Hepatocyte (in vitro differentiated cells): ENCODE measurements around the gene CORT. TPM values are rescaled to one million over a fixed set of nuclear protein-coding genes. Genes with fewer than 3 reads are reported as not detected.

Experiments used
- DNase-seq: peaks from one replicate; pipeline ENCODE4 v3.0.0-alpha.2; 2016; ENCODE audit warnings: low spot score
- H2AFZ ChIP-seq: fragments of 200-600 bp; sonication (generic); 2 replicates; pipeline ENCODE4 v1.6.0; 2016; ENCODE audit warnings: antibody characterized with exemption, mild to moderate bottlenecking
- H3K27ac ChIP-seq: fragments of 200-600 bp; sonication (generic); 2 replicates; pipeline ENCODE4 v1.5.1; 2016; ENCODE audit warnings: mild to moderate bottlenecking
- H3K27me3 ChIP-seq: fragments of 200-600 bp; sonication (generic); 2 replicates; pipeline ENCODE4 v1.6.1; 2016
- H3K36me3 ChIP-seq: fragments of 200-600 bp; sonication (generic); replicated peaks from 2 replicates; pipeline ENCODE4 v1.5.1; 2016; ENCODE audit warnings: low read depth; ENCODE audit not compliant: insufficient read depth
- H3K4me1 ChIP-seq: fragments of 200-600 bp; sonication (generic); 2 replicates; pipeline ENCODE4 v1.5.1; 2016; ENCODE audit warnings: mild to moderate bottlenecking, moderate library complexity; ENCODE audit not compliant: insufficient read depth
- H3K4me2 ChIP-seq: fragments of 200-600 bp; sonication (generic); 2 replicates; pipeline ENCODE4 v1.6.0; 2016
- H3K4me3 ChIP-seq: fragments of 200-600 bp; sonication (generic); 2 replicates; pipeline ENCODE4 v1.5.1; 2016; ENCODE audit warnings: mild to moderate bottlenecking
- H3K79me2 ChIP-seq: fragments of 200-600 bp; sonication (generic); 2 replicates; pipeline ENCODE4 v1.6.0; 2017; ENCODE audit warnings: mild to moderate bottlenecking
- H3K9me2 ChIP-seq: fragments of 200-600 bp; sonication (generic); replicated peaks from 2 replicates; pipeline ENCODE4 v1.6.0; 2017; ENCODE audit warnings: mild to moderate bottlenecking; ENCODE audit not compliant: insufficient read depth
- H3K9me3 ChIP-seq: fragments of 200-600 bp; sonication (generic); 2 replicates; pipeline ENCODE4 v1.5.1; 2016; ENCODE audit warnings: low read depth, mild to moderate bottlenecking
- H4K20me1 ChIP-seq: fragments of 200-600 bp; sonication (generic); 2 replicates; pipeline ENCODE4 v1.6.0; 2016; ENCODE audit warnings: mild to moderate bottlenecking; ENCODE audit not compliant: insufficient read depth, poor library complexity, severe bottlenecking
- CTCF ChIP-seq: fragments of 200-600 bp; sonication (generic); IDR thresholded peaks from 2 replicates; pipeline ENCODE4 v1.5.1; 2016; ENCODE audit warnings: antibody characterized with exemption, mild to moderate bottlenecking; ENCODE audit not compliant: poor library complexity
- EZH2 ChIP-seq: fragments of 200-600 bp; sonication (generic); IDR thresholded peaks from 2 replicates; pipeline ENCODE4 v1.6.1; 2016; ENCODE audit warnings: antibody characterized with exemption, mild to moderate bottlenecking, borderline replicate concordance
- EZH2phosphoT487 ChIP-seq: fragments of 200-600 bp; sonication (generic); IDR thresholded peaks from one replicate; pipeline ENCODE4 v1.6.1; 2018; ENCODE audit warnings: antibody characterized with exemption, mild to moderate bottlenecking, low read depth, moderate library complexity; ENCODE audit not compliant: unreplicated experiment, severe bottlenecking
- WGBS: methylation state at CpG from one replicate; pipeline ENCODE4 v1.1.6; 2016; ENCODE audit warnings: low lambda C conversion rate; ENCODE audit errors: missing lambda C conversion rate; 5-methylcytosine and 5-hydroxymethylcytosine counted together
- polyA plus RNA-seq: library from polyadenylated mRNA; unstranded; fragments of >200 nt; fragmentation: Nextera tagmentation; extraction: Ambion mirVana; gene quantifications from 2 replicates; pipeline ENCODE4 v1.2.1, GENCODE V29; 2016
- total RNA-seq: library from RNA; depleted of rRNA; stranded (reverse); fragments of >200 nt; gene quantifications from 2 replicates; pipeline ENCODE4 v1.2.3, GENCODE V29; 2014

Gene CORT
- total and polyA plus RNA-seq, 2 experiments from 2014 or later: 0.13 to 0.27 TPM

- Histone ChIP-seq H3K27ac (no peak overlapping the region), H3K9me3 (no peaks in the 10 kb centered on the region), H3K4me3 (no peak overlapping the region), H3K9me2 (no peaks in the 10 kb centered on the region), H4K20me1 (peaks cover 26% of the 10 kb centered on the region), H3K4me1 (no peaks in the 10 kb centered on the region), H3K4me2 (no peak overlapping the region), H3K79me2 (peaks cover 89% of the 10 kb centered on the region), H3K27me3 (no peaks in the 10 kb centered on the region), H2AFZ (no peak overlapping the region), H3K36me3 (no peaks in the 10 kb centered on the region)
- 94% methylated on average over 7 of the region's 7 CpGs for WGBS
- DNase-seq: no peak
- TF ChIP-seq EZH2: no peak
- TF ChIP-seq CTCF: no peak
- TF ChIP-seq EZH2phosphoT487: no peak
Observed at GRCh38 chr1:10497109-10497508, 47.3 kb downstream of the CORT start.

GRCh38 chr1:10498231-10498630 is 48.4 kb downstream of the CORT start:
- H3K27ac ChIP-seq: no peak overlapping the region
- H3K9me2 ChIP-seq: no peaks in the 10 kb centered on the region
- H3K4me3 ChIP-seq: no peak overlapping the region
- 92% methylated on average over 8 of the region's 8 CpGs for WGBS
- H3K4me1 ChIP-seq: no peaks in the 10 kb centered on the region
- TF ChIP-seq EZH2phosphoT487 (no peak), EZH2 (no peak), CTCF (no peak)
- no peaks in the 10 kb centered on the region for H3K9me3 ChIP-seq
- H2AFZ ChIP-seq: no peak overlapping the region
- DNase-seq: no peak
- H3K27me3 ChIP-seq: no peaks in the 10 kb centered on the region
- H3K36me3 ChIP-seq: no peaks in the 10 kb centered on the region
- peaks cover 87% of the 10 kb centered on the region for H3K79me2 ChIP-seq
- no peak overlapping the region for H3K4me2 ChIP-seq
- H4K20me1 ChIP-seq: peaks cover 22% of the 10 kb centered on the region

Other genes starting within 250 kb of the CORT start
- 32.7 and 37.0 TPM in 2 replicates for gene KIF1B, start 239.5 kb upstream of the CORT start, total RNA-seq
- gene KIF1B, start 239.5 kb upstream of the CORT start, polyA plus RNA-seq: 14.6 and 15.4 TPM in 2 replicates
- 86.8 and 103 TPM in 2 replicates for gene PGD, start 51.0 kb upstream of the CORT start, total RNA-seq
- gene PGD, start 51.0 kb upstream of the CORT start, polyA plus RNA-seq: 98.7 and 103 TPM in 2 replicates
- gene CENPS, start 19.6 kb upstream of the CORT start, total RNA-seq: 8.8 and 11.8 TPM in 2 replicates
- 20.7 and 21.1 TPM in 2 replicates for gene CENPS, start 19.6 kb upstream of the CORT start, polyA plus RNA-seq
- gene DFFA, start 22.5 kb downstream of the CORT start, total RNA-seq: 22.1 and 24.1 TPM in 2 replicates
- gene DFFA, start 22.5 kb downstream of the CORT start, polyA plus RNA-seq: 30.0 and 33.9 TPM in 2 replicates
- 8.4 and 10.0 TPM in 2 replicates for gene PEX14, start 24.9 kb downstream of the CORT start, total RNA-seq
- gene PEX14, start 24.9 kb downstream of the CORT start, polyA plus RNA-seq: 20.9 and 22.9 TPM in 2 replicates